SH-SY5Y (cell line): ENCODE data around the gene COTL1.

Source experiments
- GATA2 ChIP-seq: IDR thresholded peaks from 2 replicates; pipeline ENCODE4 v1.6.1; 2011; ENCODE audit warnings: mild to moderate bottlenecking, low read depth, low read length
- GATA3 ChIP-seq: IDR thresholded peaks from 2 replicates; pipeline ENCODE4 v1.6.1; 2011; ENCODE audit warnings: low read depth, mild to moderate bottlenecking, low read length, moderate library complexity

DNA sequence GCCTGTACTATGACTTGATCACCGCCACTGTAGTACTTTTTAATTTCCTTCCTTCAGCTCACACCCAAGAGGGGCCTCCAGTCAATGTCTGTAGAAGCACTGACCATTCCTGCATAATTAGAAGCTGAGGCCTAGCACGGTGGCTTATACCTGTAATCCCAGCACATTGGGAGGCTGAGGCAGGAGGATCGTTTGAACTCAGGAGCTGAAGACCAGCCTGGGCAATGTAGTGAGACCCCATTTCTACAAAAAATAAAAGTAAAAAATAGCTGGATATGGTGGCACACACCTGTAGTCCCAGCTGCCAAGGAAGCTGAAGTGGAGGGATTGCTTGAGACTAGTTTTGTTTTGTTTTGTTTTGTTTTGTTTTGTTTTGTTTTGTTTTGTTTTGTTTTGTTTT is 36.4 kb upstream of the COTL1 start:
- TF ChIP-seq GATA2: no peak
- TF ChIP-seq GATA3: no peak
